Panc1 (cell line): ENCODE data around the gene ABCC4.

ENCODE experiments used
- POLR2AphosphoS5 ChIP-seq: IDR thresholded peaks from 2 replicates; pipeline ENCODE4 v1.6.1; 2012; ENCODE audit warnings: mild to moderate bottlenecking, low read depth, low read length, moderate library complexity
- TF ChIP-seq, protein P1 (sequence below): fragments of 450-650 bp; IDR thresholded peaks from 2 replicates; pipeline ENCODE4 v1.5.1; 2017; ENCODE audit warnings: mild to moderate bottlenecking

- TF ChIP-seq, protein P1, sequence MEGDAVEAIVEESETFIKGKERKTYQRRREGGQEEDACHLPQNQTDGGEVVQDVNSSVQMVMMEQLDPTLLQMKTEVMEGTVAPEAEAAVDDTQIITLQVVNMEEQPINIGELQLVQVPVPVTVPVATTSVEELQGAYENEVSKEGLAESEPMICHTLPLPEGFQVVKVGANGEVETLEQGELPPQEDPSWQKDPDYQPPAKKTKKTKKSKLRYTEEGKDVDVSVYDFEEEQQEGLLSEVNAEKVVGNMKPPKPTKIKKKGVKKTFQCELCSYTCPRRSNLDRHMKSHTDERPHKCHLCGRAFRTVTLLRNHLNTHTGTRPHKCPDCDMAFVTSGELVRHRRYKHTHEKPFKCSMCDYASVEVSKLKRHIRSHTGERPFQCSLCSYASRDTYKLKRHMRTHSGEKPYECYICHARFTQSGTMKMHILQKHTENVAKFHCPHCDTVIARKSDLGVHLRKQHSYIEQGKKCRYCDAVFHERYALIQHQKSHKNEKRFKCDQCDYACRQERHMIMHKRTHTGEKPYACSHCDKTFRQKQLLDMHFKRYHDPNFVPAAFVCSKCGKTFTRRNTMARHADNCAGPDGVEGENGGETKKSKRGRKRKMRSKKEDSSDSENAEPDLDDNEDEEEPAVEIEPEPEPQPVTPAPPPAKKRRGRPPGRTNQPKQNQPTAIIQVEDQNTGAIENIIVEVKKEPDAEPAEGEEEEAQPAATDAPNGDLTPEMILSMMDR: no peak
- no peak for TF ChIP-seq POLR2AphosphoS5
Observed at GRCh38 chr13:95038949-95039348, 262.3 kb downstream of the ABCC4 start.
